ENCODE results near the gene CCNL1. TPM values are rescaled to one million over a fixed set of nuclear protein-coding genes. Genes with fewer than 3 reads are reported as not detected.
"Not testable (repeated sequence)": the region's sequence is repeated elsewhere in the genome, so short reads cannot be mapped to it uniquely, and the experiment has no call there.

CCNL1 gene
- total RNA-seq, 2 experiments from 2014 or later: 220 to 258 TPM

- Mint-ChIP-seq H3K9me3 (no peaks in the 10 kb centered on the region), H3K4me3 (no peak overlapping the region), H3K27ac (no peak overlapping the region), H3K27me3 (no peaks in the 10 kb centered on the region), H3K36me3 (ENCODE audit: low read depth) (peaks cover 9% of the 10 kb centered on the region), H3K4me1 (peaks cover 18% of the 10 kb centered on the region)
- POLR2A ChIA-PET: no interaction called here
- CTCF ChIA-PET: interaction anchor here (1.2 kb wide), 1 partner anchor 8 kb away, joined by 6 read pairs; no protein-coding TSS in a partner anchor
- DNase-seq: no peak
Measured at GRCh38 chr3:157166115-157166514, 6.2 kb upstream of the CCNL1 start.

GRCh38 chr3:157163217-157163953 lies 3.4 kb upstream of the CCNL1 start:
- Mint-ChIP-seq H3K27ac (peak overlapping the region; percentile 72), H3K27me3 (no peaks in the 10 kb centered on the region), H3K4me3 (no peak overlapping the region), H3K36me3 (ENCODE audit: low read depth) (peaks cover 21% of the 10 kb centered on the region), H3K4me1 (peaks cover 25% of the 10 kb centered on the region), H3K9me3 (no peaks in the 10 kb centered on the region)
- ChIA-PET CTCF (interaction anchor here (1.3 to 1.7 kb wide), 4 partner anchors 8 to 26 kb away, joined by 4 to 6 read pairs (median 6); no protein-coding TSS in a partner anchor), POLR2A (no interaction called here)
- DNase-seq: no peak

- H3K9me3 Mint-ChIP-seq, H3K27me3 Mint-ChIP-seq, H3K4me3 Mint-ChIP-seq, POLR2A ChIA-PET, DNase-seq: not testable (repeated sequence)
- Mint-ChIP-seq H3K27ac (peak overlapping the region; percentile 72), H3K4me1 (peaks cover 32% of the 10 kb centered on the region), H3K36me3 (ENCODE audit: low read depth) (peaks cover 28% of the 10 kb centered on the region)
- CTCF ChIA-PET: interaction anchor here (1.3 to 1.7 kb wide), 4 partner anchors 9 to 25 kb away, joined by 4 to 6 read pairs (median 6); no protein-coding TSS in a partner anchor
Measured at GRCh38 chr3:157162620-157163019, 2.7 kb upstream of the CCNL1 start.

GRCh38 chr3:157160658-157161424 lies 894 bp upstream of the CCNL1 start:
- DNase-seq: peak; percentile 56
- Mint-ChIP-seq H3K9me3 (no peaks in the 10 kb centered on the region), H3K4me3 (peak overlapping the region; percentile 97), H3K36me3 (ENCODE audit: low read depth) (peaks cover 46% of the 10 kb centered on the region), H3K27ac (peak overlapping the region; percentile 100), H3K4me1 (peaks cover 49% of the 10 kb centered on the region), H3K27me3 (no peaks in the 10 kb centered on the region)
- ChIA-PET CTCF (interaction anchor here (0.5 to 3.4 kb wide), 9 partner anchors 8 to 678 kb away, joined by 3 to 25 read pairs (median 4); partner anchors contain the start of gene TIPARP), POLR2A (interaction anchor here (0.7 to 3.4 kb wide), 3 partner anchors 14 to 678 kb away, joined by 3 to 54 read pairs (median 4); no protein-coding TSS in a partner anchor)

GRCh38 chr3:157159037-157159761 lies 748 bp downstream of the CCNL1 start:
- no peaks in the 10 kb centered on the region for H3K9me3 Mint-ChIP-seq
- peaks cover 60% of the 10 kb centered on the region for H3K36me3 Mint-ChIP-seq (ENCODE audit: low read depth)
- CTCF ChIA-PET: interaction anchor here (0.8 to 3.4 kb wide), 7 partner anchors 10 to 484 kb away, joined by 3 to 25 read pairs (median 7); partner anchors contain the start of gene TIPARP
- H3K4me3 Mint-ChIP-seq: peak overlapping the region; percentile 97
- H3K27me3 Mint-ChIP-seq: no peaks in the 10 kb centered on the region
- POLR2A ChIA-PET: interaction anchor here (3.4 kb wide), 1 partner anchor 15 kb away, joined by 54 read pairs; no protein-coding TSS in a partner anchor
- peak; percentile 88 for DNase-seq
- peaks cover 62% of the 10 kb centered on the region for H3K4me1 Mint-ChIP-seq
- peak overlapping the region; percentile 100 for H3K27ac Mint-ChIP-seq

GRCh38 chr3:157157836-157158235 lies 2.1 kb downstream of the CCNL1 start:
- Mint-ChIP-seq H3K36me3 (ENCODE audit: low read depth) (peaks cover 66% of the 10 kb centered on the region), H3K27ac (peak overlapping the region; percentile 100), H3K9me3 (no peaks in the 10 kb centered on the region), H3K27me3 (no peaks in the 10 kb centered on the region), H3K4me1 (peaks cover 64% of the 10 kb centered on the region), H3K4me3 (peak overlapping the region; percentile 97)
- DNase-seq: no peak
- POLR2A ChIA-PET: no interaction called here
- CTCF ChIA-PET: no interaction called here

- ChIA-PET POLR2A (no interaction called here), CTCF (interaction anchor here (0.9 to 2.2 kb wide), 3 partner anchors 16 to 20 kb away, joined by 3 to 7 read pairs (median 4); no protein-coding TSS in a partner anchor)
- Mint-ChIP-seq H3K27ac (no peak overlapping the region), H3K9me3 (no peaks in the 10 kb centered on the region), H3K36me3 (ENCODE audit: low read depth) (peaks cover 69% of the 10 kb centered on the region), H3K4me1 (peaks cover 63% of the 10 kb centered on the region), H3K27me3 (no peaks in the 10 kb centered on the region), H3K4me3 (peak overlapping the region; percentile 97)
- DNase-seq: no peak
Measured at GRCh38 chr3:157156837-157157635, 2.9 kb downstream of the CCNL1 start.

GRCh38 chr3:157155591-157155990 lies 4.4 kb downstream of the CCNL1 start:
- H3K36me3 Mint-ChIP-seq (ENCODE audit: low read depth): peaks cover 82% of the 10 kb centered on the region
- POLR2A ChIA-PET: no interaction called here
- peak overlapping the region; percentile 97 for H3K4me3 Mint-ChIP-seq
- CTCF ChIA-PET: interaction anchor here (0.6 to 2.2 kb wide), 5 partner anchors 11 to 1179 kb away, joined by 3 to 7 read pairs (median 3); no protein-coding TSS in a partner anchor
- H3K27ac Mint-ChIP-seq: peak overlapping the region; percentile 25
- H3K27me3 Mint-ChIP-seq: no peaks in the 10 kb centered on the region
- H3K4me1 Mint-ChIP-seq: peaks cover 64% of the 10 kb centered on the region
- no peaks in the 10 kb centered on the region for H3K9me3 Mint-ChIP-seq
- DNase-seq: no peak

GRCh38 chr3:157154563-157155330 lies 5.2 kb downstream of the CCNL1 start:
- peak overlapping the region; percentile 97 for H3K4me3 Mint-ChIP-seq
- CTCF ChIA-PET: interaction anchor here (0.6 to 2.2 kb wide), 4 partner anchors 10 to 593 kb away, joined by 3 to 7 read pairs (median 4); no protein-coding TSS in a partner anchor
- no peaks in the 10 kb centered on the region for H3K27me3 Mint-ChIP-seq
- H3K36me3 Mint-ChIP-seq (ENCODE audit: low read depth): peaks cover 84% of the 10 kb centered on the region
- H3K27ac Mint-ChIP-seq: peak overlapping the region; percentile 75
- no peaks in the 10 kb centered on the region for H3K9me3 Mint-ChIP-seq
- peaks cover 64% of the 10 kb centered on the region for H3K4me1 Mint-ChIP-seq
- POLR2A ChIA-PET: no interaction called here
- no peak for DNase-seq

- Mint-ChIP-seq H3K4me3 (no peak overlapping the region), H3K36me3 (ENCODE audit: low read depth) (peaks cover 88% of the 10 kb centered on the region), H3K4me1 (peaks cover 75% of the 10 kb centered on the region), H3K9me3 (no peaks in the 10 kb centered on the region), H3K27ac (no peak overlapping the region), H3K27me3 (no peaks in the 10 kb centered on the region)
- POLR2A ChIA-PET: interaction anchor here (0.7 kb wide), 1 partner anchor 23 kb away, joined by 4 read pairs; no protein-coding TSS in a partner anchor
- CTCF ChIA-PET: interaction anchor here (5.8 kb wide), 1 partner anchor 16 kb away, joined by 25 read pairs; no protein-coding TSS in a partner anchor
- no peak for DNase-seq
Measured at GRCh38 chr3:157152930-157153329, 7.0 kb downstream of the CCNL1 start.

- POLR2A ChIA-PET: interaction anchor here (0.7 kb wide), 1 partner anchor 23 kb away, joined by 4 read pairs; no protein-coding TSS in a partner anchor
- peaks cover 71% of the 10 kb centered on the region for H3K4me1 Mint-ChIP-seq
- H3K9me3 Mint-ChIP-seq: no peaks in the 10 kb centered on the region
- no peak for DNase-seq
- no peaks in the 10 kb centered on the region for H3K27me3 Mint-ChIP-seq
- CTCF ChIA-PET: interaction anchor here (5.8 kb wide), 1 partner anchor 15 kb away, joined by 25 read pairs; no protein-coding TSS in a partner anchor
- peaks cover 85% of the 10 kb centered on the region for H3K36me3 Mint-ChIP-seq (ENCODE audit: low read depth)
- H3K27ac Mint-ChIP-seq: no peak overlapping the region
- H3K4me3 Mint-ChIP-seq: no peak overlapping the region
Measured at GRCh38 chr3:157152438-157152837, 7.5 kb downstream of the CCNL1 start.
